A673 (cell line): ENCODE data around the gene IMPACT. TPM values are rescaled to one million over a fixed set of nuclear protein-coding genes. Genes with fewer than 3 reads are reported as not detected.

Source experiments
- BruUV-seq: library from RNA; stranded (reverse); fragments of 400-500 nt; replicated peaks from 2 replicates; lab custom pipeline; 2021; lab: Mats Ljungman, UMichigan
- CTCF ChIA-PET: fragments of 300-600 bp; sonication (Branson Sonifier 250); formaldehyde crosslinking; loops from one replicate; lab custom pipeline; 2022; ENCODE audit warnings: antibody characterized with exemption; lab: Charles Lee
- POLR2A ChIA-PET: fragments of 300-600 bp; sonication (Branson Sonifier 250); formaldehyde crosslinking; loops from one replicate; lab custom pipeline; 2022; ENCODE audit warnings: antibody characterized with exemption; ENCODE audit not compliant: low non-redundant PET; lab: Charles Lee
- DNase-seq: peaks from one replicate; pipeline ENCODE4 v3.0.0-alpha.2; 2015; ENCODE audit warnings: low spot score
- H3K27ac ChIP-seq: fragments of 200-600 bp; sonication (generic); 2 replicates; pipeline ENCODE4 v1.5.1; 2016; ENCODE audit warnings: mixed run types, low read depth, mild to moderate bottlenecking, mixed read lengths, antibody characterized with exemption, low read length; ENCODE audit not compliant: poor library complexity, severe bottlenecking
- H3K27me3 ChIP-seq: fragments of 200-600 bp; sonication (generic); replicated peaks from 2 replicates; pipeline ENCODE4 v1.6.1; 2017; ENCODE audit warnings: mixed run types, low read depth, mild to moderate bottlenecking, mixed read lengths, antibody characterized with exemption, low read length; ENCODE audit not compliant: insufficient read depth, poor library complexity
- H3K36me3 ChIP-seq: fragments of 200-600 bp; sonication (generic); 2 replicates; pipeline ENCODE4 v1.6.1; 2016; ENCODE audit warnings: mixed run types, mild to moderate bottlenecking, mixed read lengths, antibody characterized with exemption, low read length; ENCODE audit not compliant: insufficient read depth, poor library complexity, severe bottlenecking
- H3K4me1 ChIP-seq: fragments of 200-600 bp; sonication (generic); 2 replicates; pipeline ENCODE4 v1.6.1; 2017; ENCODE audit warnings: mixed run types, mild to moderate bottlenecking, mixed read lengths, antibody characterized with exemption, low read length; ENCODE audit not compliant: insufficient read depth, poor library complexity, severe bottlenecking
- H3K4me3 ChIP-seq: fragments of 200-600 bp; sonication (generic); 2 replicates; pipeline ENCODE4 v1.5.1; 2016; ENCODE audit warnings: low read depth, mixed run types, mild to moderate bottlenecking, mixed read lengths, low read length; ENCODE audit not compliant: poor library complexity, severe bottlenecking
- H3K9me3 ChIP-seq: fragments of 200-600 bp; sonication (generic); 2 replicates; pipeline ENCODE4 v1.6.1; 2016; ENCODE audit warnings: mixed run types, low read depth, mild to moderate bottlenecking, mixed read lengths, antibody characterized with exemption, low read length; ENCODE audit not compliant: poor library complexity, severe bottlenecking
- CTCF ChIP-seq: fragments of 300-800, 200-600 bp; sonication (generic); conservative IDR thresholded peaks from 2 replicates; pipeline ENCODE4 v1.5.1; 2017; ENCODE audit warnings: low read depth, mild to moderate bottlenecking, antibody characterized with exemption, low read length, moderate library complexity, mixed read lengths
- EZH2 ChIP-seq: fragments of 200-600 bp; sonication (generic); IDR thresholded peaks from 2 replicates; pipeline ENCODE4 v1.6.1; 2017; ENCODE audit warnings: borderline replicate concordance, low read depth, mild to moderate bottlenecking, mixed read lengths, antibody characterized with exemption, low read length; ENCODE audit not compliant: poor library complexity, severe bottlenecking
- intact Hi-C: fragments of 100-400 bp; cut with micrococcal nuclease; formaldehyde crosslinking; loops from one replicate; pipeline ENCODE4 v1.10.0; 2022; ENCODE audit not compliant: unreplicated experiment
- total RNA-seq: library from RNA; stranded (reverse); gene quantifications from 2 replicates; pipeline ENCODE4 v1.2.3, GENCODE V29; 2021

Gene IMPACT
- total RNA-seq, 1 experiment from 2014 or later: 35.6 TPM

GRCh38 chr18:24474406-24474805, 47.9 kb downstream of the IMPACT start:
- H3K9me3 ChIP-seq: no peaks in the 10 kb centered on the region
- no peak overlapping the region for H3K4me3 ChIP-seq
- no peaks in the 10 kb centered on the region for H3K4me1 ChIP-seq
- H3K27me3 ChIP-seq: no peaks in the 10 kb centered on the region
- no peak for TF ChIP-seq EZH2
- no peak for TF ChIP-seq CTCF
- POLR2A ChIA-PET: no interaction called here
- intact Hi-C loops: no loop called here
- no TSS peak for BruUV-seq
- H3K27ac ChIP-seq: no peak overlapping the region
- H3K36me3 ChIP-seq: no peaks in the 10 kb centered on the region
- CTCF ChIA-PET: interaction anchor here (0.7 kb wide), 1 partner anchor 11 kb away, joined by 3 read pairs; no protein-coding TSS in a partner anchor
- no peak for DNase-seq

- Histone ChIP-seq H3K4me3 (no peak overlapping the region), H3K36me3 (no peaks in the 10 kb centered on the region), H3K27ac (no peak overlapping the region), H3K4me1 (no peaks in the 10 kb centered on the region), H3K9me3 (no peaks in the 10 kb centered on the region), H3K27me3 (no peaks in the 10 kb centered on the region)
- no TSS peak for BruUV-seq
- TF ChIP-seq EZH2 (no peak), CTCF (no peak)
- ChIA-PET CTCF (no interaction called here), POLR2A (no interaction called here)
- DNase-seq: no peak
- intact Hi-C loops: no loop called here
These were observed 49.6 kb downstream of the IMPACT start for GRCh38 chr18:24475926-24476589.

GRCh38 chr18:24479371-24479770, 52.9 kb downstream of the IMPACT start:
- TF ChIP-seq CTCF (no peak), EZH2 (no peak)
- Histone ChIP-seq H3K36me3 (no peaks in the 10 kb centered on the region), H3K27me3 (no peaks in the 10 kb centered on the region), H3K4me3 (no peak overlapping the region), H3K4me1 (no peaks in the 10 kb centered on the region), H3K9me3 (no peaks in the 10 kb centered on the region), H3K27ac (no peak overlapping the region)
- no TSS peak for BruUV-seq
- ChIA-PET CTCF (no interaction called here), POLR2A (no interaction called here)
- no peak for DNase-seq
- intact Hi-C loops: no loop called here
